Neural cell (in vitro differentiated cells): Measurements from ENCODE around the gene RNF113B. TPM values are rescaled to one million over a fixed set of nuclear protein-coding genes. Genes with fewer than 3 reads are reported as not detected.

ENCODE experiments used
- H2AFZ ChIP-seq: fragments of 200-600, 300-800 bp; sonication (generic), shearing (Covaris generic); 2 replicates; pipeline ENCODE4 v1.6.0; 2014; ENCODE audit warnings: low read depth, mild to moderate bottlenecking, antibody characterized with exemption, low read length, moderate library complexity
- H3F3A ChIP-seq: fragments of 200-600 bp; shearing (Covaris generic); 2 replicates; pipeline ENCODE4 v1.6.1; 2016; ENCODE audit warnings: mild to moderate bottlenecking, moderate library complexity, mixed read lengths, antibody characterized with exemption, low read length; ENCODE audit not compliant: insufficient read depth, poor library complexity, severe bottlenecking
- H3K27ac ChIP-seq: fragments of 200-600, 300-800 bp; sonication (generic), shearing (Covaris generic); 2 replicates; pipeline ENCODE4 v1.5.1; 2014; ENCODE audit warnings: mild to moderate bottlenecking, low read length, moderate library complexity
- H3K27me3 ChIP-seq: fragments of 300-800, 200-600 bp; sonication (generic), shearing (Covaris generic); 2 replicates; pipeline ENCODE4 v1.6.0; 2014; ENCODE audit warnings: mild to moderate bottlenecking, low read depth, low read length, moderate library complexity; ENCODE audit not compliant: insufficient read depth
- H3K36me3 ChIP-seq: fragments of 300-800, 200-600 bp; sonication (generic), shearing (Covaris generic); 2 replicates; pipeline ENCODE4 v1.5.1; 2014; ENCODE audit warnings: mild to moderate bottlenecking, antibody characterized with exemption, low read length, moderate library complexity; ENCODE audit not compliant: insufficient read depth
- H3K4me2 ChIP-seq: fragments of 300-800, 200-600 bp; sonication (generic), shearing (Covaris generic); 2 replicates; pipeline ENCODE4 v1.6.0; 2014; ENCODE audit warnings: mild to moderate bottlenecking, low read length
- H3K4me3 ChIP-seq: fragments of 300-800, 200-600 bp; sonication (generic), shearing (Covaris generic); 2 replicates; pipeline ENCODE4 v1.5.1; 2014; ENCODE audit warnings: mild to moderate bottlenecking, low read length, moderate library complexity
- H3K79me2 ChIP-seq: fragments of 200-600 bp; shearing (Covaris generic); replicated peaks from 2 replicates; pipeline ENCODE4 v1.6.0; 2014; ENCODE audit warnings: mild to moderate bottlenecking, low read length, moderate library complexity; ENCODE audit not compliant: insufficient read depth
- H3K9ac ChIP-seq: fragments of 300-800, 200-600 bp; sonication (generic), shearing (Covaris generic); 2 replicates; pipeline ENCODE4 v1.6.1; 2016; ENCODE audit warnings: mild to moderate bottlenecking, low read length, mixed read lengths
- H3K9me2 ChIP-seq: fragments of 200-600 bp; shearing (Covaris generic); 2 replicates; pipeline ENCODE4 v1.6.1; 2016; ENCODE audit warnings: mild to moderate bottlenecking, low read length, mixed read lengths; ENCODE audit not compliant: insufficient read depth
- H3K9me3 ChIP-seq: fragments of 200-600, 300-800 bp; sonication (generic), shearing (Covaris generic); 2 replicates; pipeline ENCODE4 v1.6.1; 2016; ENCODE audit warnings: mild to moderate bottlenecking, mixed run types, low read length, moderate library complexity, mixed read lengths
- H4K20me1 ChIP-seq: fragments of 200-600 bp; shearing (Covaris generic); 2 replicates; pipeline ENCODE4 v1.6.1; 2016; ENCODE audit warnings: mild to moderate bottlenecking, mixed run types; ENCODE audit not compliant: insufficient read depth
- CTCF ChIP-seq: fragments of 450-650 bp; IDR thresholded peaks from 2 replicates; pipeline ENCODE4 v1.5.1; 2014; ENCODE audit warnings: antibody characterized with exemption, mild to moderate bottlenecking, moderate library complexity; ENCODE audit not compliant: poor library complexity, severe bottlenecking
- EP300 ChIP-seq: fragments of 450-650 bp; conservative IDR thresholded peaks from 2 replicates; pipeline ENCODE4 v1.6.1; 2014; ENCODE audit warnings: antibody characterized with exemption, mild to moderate bottlenecking, moderate library complexity; ENCODE audit not compliant: poor library complexity, severe bottlenecking
- EZH2 ChIP-seq: fragments of 200-600, 300-800 bp; shearing (Covaris generic), sonication (generic); IDR thresholded peaks from 2 replicates; pipeline ENCODE4 v1.6.1; 2014; ENCODE audit warnings: antibody characterized with exemption, low read length, borderline replicate concordance, mild to moderate bottlenecking; ENCODE audit not compliant: insufficient read depth, poor library complexity, severe bottlenecking
- MXI1 ChIP-seq: fragments of 450-650 bp; conservative IDR thresholded peaks from 2 replicates; pipeline ENCODE4 v1.6.1; 2014; ENCODE audit warnings: antibody characterized with exemption, mild to moderate bottlenecking; ENCODE audit not compliant: poor library complexity, severe bottlenecking
- POLR2AphosphoS5 ChIP-seq: IDR thresholded peaks from 2 replicates; pipeline ENCODE4 v1.6.1; 2012
- RAD21 ChIP-seq: fragments of 450-650 bp; conservative IDR thresholded peaks from 2 replicates; pipeline ENCODE4 v1.6.1; 2014; ENCODE audit warnings: antibody characterized with exemption, mild to moderate bottlenecking, moderate library complexity
- REST ChIP-seq: IDR thresholded peaks from 2 replicates; pipeline ENCODE4 v1.6.1; 2012; ENCODE audit warnings: borderline replicate concordance
- SMC3 ChIP-seq: fragments of 450-650 bp; conservative IDR thresholded peaks from 2 replicates; pipeline ENCODE4 v1.6.1; 2014; ENCODE audit warnings: antibody characterized with exemption, mild to moderate bottlenecking, moderate library complexity; ENCODE audit not compliant: poor library complexity
- TAF1 ChIP-seq: IDR thresholded peaks from 2 replicates; pipeline ENCODE4 v1.6.1; 2012; ENCODE audit warnings: low read depth
- polyA plus RNA-seq: library from polyadenylated mRNA; depleted of rRNA; stranded (reverse); fragments of >200 nt; gene quantifications from 2 replicates; pipeline ENCODE4 v1.2.3, GENCODE V29; 2014

Gene RNF113B
- polyA plus RNA-seq, 1 donor from 2014 or later: not detected

- no peaks in the 10 kb centered on the region for H4K20me1 ChIP-seq
- H3K4me3 ChIP-seq: peak overlapping the region; percentile 81
- peaks cover 7% of the 10 kb centered on the region for H3F3A ChIP-seq
- peak overlapping the region; percentile 85 for H3K9ac ChIP-seq
- H3K79me2 ChIP-seq: peaks cover 52% of the 10 kb centered on the region
- peak overlapping the region; percentile 93 for H3K4me2 ChIP-seq
- H3K9me3 ChIP-seq: no peaks in the 10 kb centered on the region
- TF ChIP-seq CTCF (no peak), MXI1 (peak; percentile 33)
- H2AFZ ChIP-seq: no peak overlapping the region
- H3K9me2 ChIP-seq: no peaks in the 10 kb centered on the region
- no peaks in the 10 kb centered on the region for H3K27me3 ChIP-seq
- H3K36me3 ChIP-seq: no peaks in the 10 kb centered on the region
- peak overlapping the region; percentile 60 for H3K27ac ChIP-seq
Measured at GRCh38 chr13:98143601-98144026, 33.5 kb downstream of the RNF113B start.

- TF ChIP-seq POLR2AphosphoS5 (no peak), TAF1 (no peak)
- H3K9ac ChIP-seq: peak overlapping the region; percentile 85
- peaks cover 7% of the 10 kb centered on the region for H3F3A ChIP-seq
- H3K36me3 ChIP-seq: no peaks in the 10 kb centered on the region
- no peak overlapping the region for H3K4me2 ChIP-seq
- H2AFZ ChIP-seq: no peak overlapping the region
- peaks cover 48% of the 10 kb centered on the region for H3K79me2 ChIP-seq
- no peaks in the 10 kb centered on the region for H4K20me1 ChIP-seq
- H3K27ac ChIP-seq: no peak overlapping the region
- H3K4me3 ChIP-seq: peak overlapping the region; percentile 81
- no peaks in the 10 kb centered on the region for H3K9me3 ChIP-seq
- no peaks in the 10 kb centered on the region for H3K9me2 ChIP-seq
- H3K27me3 ChIP-seq: no peaks in the 10 kb centered on the region
Measured at GRCh38 chr13:98143157-98143553, 33.9 kb downstream of the RNF113B start.

GRCh38 chr13:98142380-98143156 is 34.5 kb downstream of the RNF113B start, which contains the start of gene FARP1:
TSS of gene FARP1 (plus strand) at chr13:98143094. CDS start at chr13:98213243, 70,149 bp downstream.
- no peaks in the 10 kb centered on the region for H3K36me3 ChIP-seq
- H3K9me2 ChIP-seq: no peaks in the 10 kb centered on the region
- H3K4me2 ChIP-seq: peak within 1 kb of the TSS; percentile 93
- H3K9ac ChIP-seq: peak within 1 kb of the TSS; percentile 85
- H3K79me2 ChIP-seq: peaks cover 42% of the 10 kb centered on the region
- H3F3A ChIP-seq: peaks cover 7% of the 10 kb centered on the region
- peak within 1 kb of the TSS; percentile 94 for H2AFZ ChIP-seq
- peak within 1 kb of the TSS; percentile 66 for H3K27ac ChIP-seq
- H3K27me3 ChIP-seq: no peaks in the 10 kb centered on the region
- H3K4me3 ChIP-seq: peak within 1 kb of the TSS; percentile 89
- H3K9me3 ChIP-seq: no peaks in the 10 kb centered on the region
- TF ChIP-seq TAF1: peak; percentile 57
- TF ChIP-seq MXI1: peak; percentile 32
- peak; percentile 61 for TF ChIP-seq SMC3
- peak; percentile 63 for TF ChIP-seq CTCF
- peak; percentile 62 for TF ChIP-seq RAD21
- TF ChIP-seq REST: peak; percentile 21
- peak; percentile 15 for TF ChIP-seq POLR2AphosphoS5
- no peak for TF ChIP-seq EZH2
- TF ChIP-seq EP300: no peak
- H4K20me1 ChIP-seq: no peaks in the 10 kb centered on the region
